GM11168 (cell line): Measurements from ENCODE around the gene USH1G.
"Not testable (repeated sequence)": the region's sequence is repeated elsewhere in the genome, so short reads cannot be mapped to it uniquely, and the experiment has no call there.

Source experiments
- in situ Hi-C: fragments of 300-500 bp; cut with MboI; formaldehyde crosslinking; loops from one replicate; pipeline ENCODE4 v1.12.0; 2022; ENCODE audit warnings: low sequenced_read_pairs; ENCODE audit not compliant: unreplicated experiment

USH1G gene

DNA sequence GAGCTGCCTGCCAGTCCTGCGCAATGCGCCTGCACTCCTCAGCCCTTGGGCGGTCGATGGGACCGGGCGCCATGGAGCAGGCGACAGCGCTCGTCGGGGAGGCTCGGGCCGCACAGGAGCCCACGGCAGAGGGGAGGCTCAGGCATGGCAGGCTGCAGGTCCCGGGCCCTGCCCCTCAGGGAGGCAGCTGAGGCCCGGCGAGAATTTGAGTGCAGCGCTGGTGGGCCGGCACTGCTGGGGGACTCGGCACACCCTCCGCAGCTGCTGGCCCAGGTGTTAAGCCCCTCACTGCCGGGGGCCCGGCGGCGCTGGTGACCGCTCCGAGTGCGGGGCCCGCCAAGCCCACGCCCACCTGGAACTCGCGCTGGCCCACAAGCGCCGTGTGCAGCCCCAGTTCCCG, 16.0 kb downstream of the USH1G start:
- in situ Hi-C loops: no loop called here

DNA sequence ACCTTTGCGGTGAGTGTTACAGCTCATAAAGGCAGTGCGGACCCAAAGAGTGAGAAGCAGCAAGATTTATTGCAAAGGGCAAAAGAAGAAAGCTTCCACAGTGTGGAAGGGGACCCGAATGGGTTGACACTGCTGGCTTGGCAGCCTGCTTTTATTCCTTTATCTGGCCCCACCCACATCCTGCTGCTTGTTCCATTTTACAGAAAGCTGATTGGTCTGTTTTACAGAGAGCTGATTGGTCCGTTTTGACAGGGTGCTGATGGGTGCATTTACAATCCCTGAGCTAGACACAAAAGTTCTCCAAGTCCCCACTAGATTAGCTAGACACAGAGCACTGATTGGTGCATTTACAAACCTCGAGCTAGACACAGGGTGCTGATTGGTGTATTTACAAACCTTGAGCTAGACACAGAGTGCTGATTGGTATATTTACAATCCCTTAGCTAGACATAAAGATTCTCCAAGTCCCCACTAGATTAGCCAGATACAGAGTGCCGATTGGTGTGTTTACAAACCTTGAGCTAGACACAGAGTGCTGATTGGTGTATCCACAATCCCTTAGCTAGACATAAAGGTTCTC, 16.8 kb downstream of the USH1G start:
- in situ Hi-C loops: not testable (repeated sequence)

DNA sequence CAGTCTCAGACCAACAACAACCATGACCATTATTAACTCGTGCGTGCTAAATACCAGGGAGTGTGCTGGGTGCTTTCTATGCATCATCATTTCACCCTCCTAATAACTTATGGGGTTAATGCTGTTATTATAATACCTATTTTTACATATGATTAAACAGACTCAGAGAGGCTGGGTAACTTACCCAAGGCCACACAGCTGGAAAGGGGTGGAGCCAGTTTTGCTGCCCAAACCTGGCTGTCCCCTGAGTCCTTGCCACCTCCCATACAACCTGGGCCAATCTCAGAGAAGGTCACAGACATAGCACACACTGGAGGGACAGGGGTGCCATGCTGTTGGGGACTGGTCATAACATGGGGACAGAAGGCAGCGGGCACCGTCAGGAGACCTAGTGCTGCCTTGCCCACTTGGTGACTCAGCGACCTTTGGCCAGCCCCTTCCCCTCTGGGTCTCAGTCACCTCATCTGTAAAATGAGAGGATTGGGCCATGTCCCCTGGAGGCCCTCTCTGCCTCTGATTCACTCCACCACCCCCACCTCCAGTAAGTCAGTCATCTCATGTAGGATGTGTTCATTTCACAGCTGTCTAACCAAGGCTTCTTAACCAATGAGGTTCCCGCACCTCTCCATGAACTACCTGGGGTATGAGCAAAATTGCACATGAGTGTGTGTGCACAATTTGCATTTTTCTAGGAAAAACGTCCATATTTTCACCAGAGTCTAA, 18.2 kb downstream of the USH1G start:
- in situ Hi-C loops: no loop called here

DNA sequence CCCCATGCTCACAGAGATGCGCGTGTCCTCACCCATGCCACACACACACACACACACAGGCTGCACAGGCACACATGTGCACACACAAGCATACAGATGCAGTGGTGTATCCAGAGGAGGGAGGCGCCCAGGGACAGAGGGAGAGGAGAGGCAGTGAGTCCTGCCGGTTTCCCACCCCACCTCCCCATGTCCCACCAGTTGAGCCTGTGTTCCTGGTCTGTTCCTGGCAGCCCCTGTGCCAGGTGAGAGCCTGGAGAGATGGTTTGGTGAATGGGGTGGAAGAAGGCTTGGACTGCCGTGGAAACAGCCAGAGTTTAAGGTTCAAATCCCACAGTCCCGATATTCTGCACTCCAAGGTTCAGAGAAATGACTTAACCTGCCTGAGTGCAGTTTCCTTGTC, 19.4 kb downstream of the USH1G start:
- in situ Hi-C loops: no loop called here

DNA sequence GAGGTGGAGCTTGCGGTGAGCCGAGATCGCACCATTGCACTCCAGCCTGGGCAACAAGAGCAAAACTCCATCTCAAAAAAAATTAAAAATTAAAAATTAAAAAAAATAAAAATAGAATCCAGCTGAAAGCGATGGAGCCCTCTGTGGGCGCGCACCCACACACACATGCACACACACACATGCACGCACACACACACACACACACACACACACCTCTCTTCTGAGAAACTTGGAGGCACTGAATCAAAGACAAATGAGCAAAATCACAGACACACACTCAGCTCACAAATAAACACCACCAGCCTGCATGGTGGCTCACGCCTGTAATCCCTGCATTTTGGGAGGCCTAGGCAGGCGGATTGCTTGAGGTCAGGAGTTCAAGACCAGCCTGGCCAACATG, 20.0 kb downstream of the USH1G start:
- in situ Hi-C loops: no loop called here

DNA sequence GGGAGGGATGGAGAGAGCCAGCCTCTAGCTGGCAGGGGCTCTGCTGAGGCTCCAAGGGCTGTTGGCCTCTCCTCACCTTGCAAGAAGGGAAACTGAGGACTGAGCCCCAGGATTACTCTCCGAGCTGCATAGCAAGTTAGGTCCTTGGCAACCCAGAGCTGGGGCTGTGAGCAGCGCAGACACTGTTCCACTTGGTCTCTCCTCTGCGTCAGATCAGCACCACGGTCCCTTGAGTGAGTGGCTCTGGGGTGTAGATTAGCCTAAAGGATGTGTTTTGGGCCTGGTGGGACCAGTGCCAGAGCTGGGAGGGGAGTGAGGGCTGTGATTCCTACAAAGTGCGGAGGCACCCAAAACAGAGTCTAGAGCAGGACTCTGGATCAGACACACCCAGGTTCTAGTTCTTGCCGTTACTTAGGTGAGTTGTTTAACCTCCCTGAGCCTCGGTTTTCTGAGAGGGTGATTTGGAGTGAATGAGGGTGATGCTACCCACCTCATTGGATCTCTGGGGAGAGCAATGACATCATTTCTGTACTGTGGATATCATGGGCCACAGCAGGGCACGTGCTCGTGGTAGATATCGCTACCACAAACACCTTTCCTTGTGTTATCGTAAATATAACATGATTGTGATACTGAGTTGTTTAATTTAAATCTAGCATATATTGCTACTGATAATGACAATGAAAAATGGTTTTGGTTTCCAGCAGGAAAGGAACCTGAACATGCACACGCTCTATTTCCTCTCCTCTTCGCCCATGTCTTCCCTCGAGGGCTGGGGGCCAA, 21.5 kb downstream of the USH1G start:
- in situ Hi-C loops: no loop called here

DNA sequence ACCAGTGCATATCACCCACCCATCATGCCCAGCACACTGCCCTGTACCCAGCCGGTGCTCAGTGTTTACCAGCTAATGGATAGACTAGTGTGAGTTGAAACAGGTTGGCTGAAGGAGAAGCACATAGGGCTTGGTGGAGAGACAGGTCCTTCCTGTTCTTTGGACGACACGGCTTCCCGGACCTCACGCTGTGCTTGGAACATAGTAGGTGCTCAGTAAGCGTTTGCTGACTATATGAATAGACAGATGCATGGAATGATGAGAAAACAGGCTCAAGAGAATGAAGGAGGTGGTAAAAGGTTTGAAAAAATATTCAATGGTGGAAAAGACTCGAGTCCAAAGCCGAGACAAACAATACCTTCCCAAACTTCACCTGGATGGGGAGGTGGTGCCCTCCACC, 22.8 kb downstream of the USH1G start:
- in situ Hi-C loops: no loop called here

DNA sequence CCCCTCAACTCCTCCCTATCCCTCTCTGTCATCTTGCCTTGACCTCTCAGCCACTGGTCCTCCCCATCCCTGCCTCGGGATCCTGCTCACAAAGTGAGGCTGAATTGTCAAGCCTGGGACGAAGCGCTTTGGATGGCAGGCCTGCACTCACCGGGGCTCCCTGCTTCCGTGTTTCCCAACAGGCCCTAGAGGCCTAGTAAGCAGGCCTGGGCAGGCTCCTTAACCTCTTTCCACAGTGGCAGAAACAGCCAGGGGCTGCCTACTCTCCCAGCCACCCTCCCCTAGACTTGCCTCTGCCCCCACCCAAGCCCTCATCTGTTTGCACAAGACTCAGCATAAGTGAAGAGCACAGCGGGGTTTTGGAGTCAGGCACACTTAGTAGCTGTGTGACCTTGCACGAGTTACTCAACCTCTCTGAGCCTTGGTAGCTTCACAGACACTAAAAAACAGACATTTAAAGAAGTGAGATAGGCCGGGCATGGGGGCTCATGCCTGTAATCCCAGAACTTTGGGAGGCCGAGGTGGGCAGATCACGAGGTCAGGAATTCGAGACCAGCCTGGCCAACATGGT, 24.6 kb downstream of the USH1G start:
- in situ Hi-C loops: no loop called here

DNA sequence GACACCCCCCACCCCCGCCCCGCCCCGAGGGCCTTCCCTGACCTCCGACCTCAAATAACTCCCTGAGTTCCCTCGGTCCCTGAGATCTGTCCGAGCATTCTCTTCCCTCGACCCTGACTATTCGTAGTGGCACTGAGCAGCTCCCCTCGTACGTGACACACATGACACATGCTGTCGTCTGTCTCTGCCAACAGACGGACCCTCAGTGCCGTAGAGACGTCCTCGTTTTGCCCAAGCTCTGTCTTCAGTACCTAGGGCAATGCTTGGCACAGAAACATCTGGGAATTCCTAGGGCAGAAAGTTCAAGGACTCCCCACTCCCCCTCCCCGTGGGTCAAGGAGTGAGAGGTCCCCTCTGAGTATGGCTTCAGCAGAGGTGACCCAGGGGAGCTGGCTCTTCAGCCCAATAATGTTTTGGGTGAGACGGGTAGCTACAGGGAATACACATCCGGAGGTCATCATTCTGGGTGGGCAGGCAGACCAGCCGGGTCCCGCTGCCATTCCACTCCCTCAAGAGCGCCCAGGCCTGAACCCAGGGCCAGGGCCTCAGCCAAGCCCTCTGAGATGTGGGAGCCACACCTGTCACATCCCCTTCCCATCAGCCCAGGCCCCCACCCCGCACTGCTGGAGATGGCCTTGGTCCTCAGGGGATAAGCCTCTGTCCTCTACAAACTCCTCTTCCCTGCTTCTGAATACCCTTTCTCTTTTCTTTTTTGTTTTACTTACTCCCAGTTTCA, 29.0 kb downstream of the USH1G start:
- in situ Hi-C loops: no loop called here

DNA sequence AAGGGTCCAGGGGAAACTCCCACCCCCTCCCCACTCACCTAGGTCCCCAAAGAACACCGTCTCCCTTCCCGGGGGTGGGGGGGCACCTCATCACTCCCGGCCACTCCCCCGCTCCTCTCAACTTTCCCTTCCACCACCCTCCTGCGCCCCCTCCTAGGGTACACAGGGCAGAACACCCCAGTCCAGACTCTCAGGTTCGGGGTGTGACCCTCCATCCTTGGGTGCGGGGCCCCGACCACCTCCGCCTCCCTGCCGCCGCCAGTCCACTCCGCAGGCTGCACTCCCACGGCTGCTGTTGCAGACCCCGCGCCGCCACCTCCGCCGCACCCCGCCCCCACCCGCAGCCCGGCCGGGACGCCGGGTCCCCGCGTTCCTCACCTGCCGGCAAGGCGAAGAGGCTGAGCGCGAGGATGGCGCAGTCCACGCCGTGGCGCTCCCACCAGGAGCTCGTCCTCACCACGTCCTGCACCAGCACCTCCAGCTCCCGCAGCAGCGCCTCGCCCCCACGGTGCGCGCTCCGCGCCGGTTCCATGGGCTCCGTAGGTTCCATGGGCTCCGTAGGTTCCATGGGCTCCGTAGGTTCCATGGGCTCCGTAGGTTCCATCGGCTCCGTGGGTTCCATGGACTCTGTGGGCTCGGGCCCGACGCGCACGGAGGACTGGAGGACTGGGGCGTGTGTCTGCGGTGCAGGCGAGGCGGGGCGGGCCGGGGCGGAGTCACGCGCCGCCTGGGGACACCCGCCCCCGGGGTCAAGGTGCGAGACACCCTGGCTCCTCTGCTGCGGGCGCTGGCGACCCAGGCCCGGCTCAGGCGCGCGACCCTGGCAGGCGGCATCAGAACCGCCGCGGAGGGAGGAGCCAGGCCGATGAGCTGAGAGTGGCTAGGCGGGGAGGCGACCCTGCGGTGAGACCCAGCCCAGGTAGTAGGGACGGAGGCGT, 29.8 kb downstream of the USH1G start, which contains the start of gene FADS6:
TSS of gene FADS6 (minus strand) at position 660 of the 938 bp plus-strand sequence. CDS start at position 622, 38 bp downstream.
- in situ Hi-C loops: no loop called here

DNA sequence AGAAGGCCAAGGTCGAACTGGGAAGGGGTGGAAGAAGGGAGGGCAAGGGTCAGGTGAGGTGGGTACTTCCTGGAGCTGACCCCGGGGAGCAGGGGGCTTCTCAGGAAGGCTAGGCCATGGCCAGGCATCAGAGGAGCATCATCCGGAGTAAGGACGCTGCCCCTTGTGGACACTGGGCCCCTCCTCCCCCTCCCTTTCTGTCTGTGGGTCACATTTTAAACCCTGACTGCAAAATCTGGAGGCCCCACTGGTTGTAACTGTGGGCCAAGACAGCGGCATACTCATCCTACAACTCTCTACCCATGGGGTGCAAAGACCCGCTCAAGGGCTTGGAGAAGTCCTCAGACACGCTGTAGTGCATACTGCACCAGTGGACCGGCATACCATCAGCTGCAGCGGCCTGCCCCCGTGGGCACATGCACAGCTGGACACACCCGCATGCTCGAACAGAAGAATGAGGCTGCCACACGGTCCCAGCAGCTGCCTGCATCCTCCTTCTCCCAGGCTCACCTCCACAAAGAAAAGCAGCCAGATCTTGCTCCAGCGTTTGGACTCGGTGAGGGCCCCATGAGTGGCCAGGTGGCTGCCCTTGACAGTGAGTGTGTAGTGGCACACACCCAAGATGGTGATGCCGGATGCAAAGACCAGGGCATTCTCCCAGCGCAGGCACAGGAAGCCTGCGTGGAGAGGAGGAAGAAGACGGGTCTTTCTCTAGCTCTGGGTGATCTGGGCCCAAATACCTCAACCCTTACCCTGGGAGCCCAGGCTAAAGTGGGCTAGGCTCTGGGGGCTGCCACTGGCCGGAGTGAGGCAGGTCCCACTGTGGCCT, 30.8 kb downstream of the USH1G start:
- in situ Hi-C loops: no loop called here

DNA sequence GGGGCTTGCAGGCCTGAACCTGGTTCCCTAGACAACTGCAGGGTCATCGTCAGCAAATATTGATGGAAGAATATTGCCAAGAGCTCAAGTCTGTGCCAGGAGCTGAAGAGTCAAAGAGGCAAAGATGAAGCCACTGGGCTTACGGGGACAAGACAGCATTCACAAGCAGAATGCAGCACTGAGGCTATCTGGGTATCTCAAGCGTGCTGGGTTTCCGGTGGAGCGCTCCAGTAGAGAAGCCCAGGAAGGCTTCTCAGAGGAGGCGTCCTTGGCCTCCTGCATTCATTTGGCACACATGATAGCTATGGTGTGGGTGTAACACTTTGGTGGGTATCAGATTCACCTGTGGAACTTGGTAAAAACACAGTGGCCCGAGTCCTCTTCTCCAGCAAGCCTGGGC, 32.5 kb downstream of the USH1G start:
- in situ Hi-C loops: no loop called here

DNA sequence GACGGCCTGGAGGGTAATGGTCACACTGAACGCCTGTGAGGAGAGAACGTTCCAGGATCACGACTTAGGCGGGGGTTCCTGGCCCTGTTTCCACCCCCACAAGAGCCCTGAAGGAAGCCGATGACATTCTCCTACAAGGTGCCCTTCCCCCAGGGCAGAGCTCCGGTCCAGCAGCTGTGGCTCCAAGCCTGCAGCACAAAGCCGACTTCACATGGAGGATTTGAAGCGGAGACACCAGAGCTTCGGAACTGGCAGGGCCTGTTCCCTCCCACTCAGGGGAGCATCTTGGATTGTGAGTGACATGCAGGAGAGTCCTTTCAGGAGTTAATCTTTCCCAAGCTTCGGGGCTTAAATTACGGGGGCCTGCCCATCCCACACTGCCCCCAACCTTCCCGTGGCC, 34.6 kb downstream of the USH1G start:
- in situ Hi-C loops: no loop called here

DNA sequence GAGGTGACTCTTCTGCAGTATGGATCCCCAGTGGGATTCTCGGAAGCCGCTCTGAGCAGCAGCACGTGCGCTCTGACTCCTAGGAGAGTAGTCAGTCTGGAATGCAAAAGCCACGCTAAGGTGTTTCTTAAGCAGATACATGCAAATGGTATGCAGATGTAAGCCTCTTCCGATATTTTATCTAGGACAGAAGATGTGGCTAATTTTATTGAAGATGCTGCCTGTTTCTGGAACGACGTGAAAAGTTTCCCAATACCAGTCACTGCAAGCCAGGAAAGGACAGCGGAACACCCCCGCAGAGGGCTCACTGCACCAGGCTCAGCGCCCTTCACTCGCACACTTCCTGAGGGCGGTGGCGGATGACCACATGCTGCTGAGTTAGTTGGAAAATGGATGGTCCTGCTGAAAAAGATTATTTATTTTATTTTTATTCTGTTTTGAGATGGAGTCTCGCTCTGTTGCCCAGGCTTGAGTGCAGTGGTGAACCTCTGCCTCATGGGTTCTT, 39.8 kb downstream of the USH1G start:
- in situ Hi-C loops: no loop called here

DNA sequence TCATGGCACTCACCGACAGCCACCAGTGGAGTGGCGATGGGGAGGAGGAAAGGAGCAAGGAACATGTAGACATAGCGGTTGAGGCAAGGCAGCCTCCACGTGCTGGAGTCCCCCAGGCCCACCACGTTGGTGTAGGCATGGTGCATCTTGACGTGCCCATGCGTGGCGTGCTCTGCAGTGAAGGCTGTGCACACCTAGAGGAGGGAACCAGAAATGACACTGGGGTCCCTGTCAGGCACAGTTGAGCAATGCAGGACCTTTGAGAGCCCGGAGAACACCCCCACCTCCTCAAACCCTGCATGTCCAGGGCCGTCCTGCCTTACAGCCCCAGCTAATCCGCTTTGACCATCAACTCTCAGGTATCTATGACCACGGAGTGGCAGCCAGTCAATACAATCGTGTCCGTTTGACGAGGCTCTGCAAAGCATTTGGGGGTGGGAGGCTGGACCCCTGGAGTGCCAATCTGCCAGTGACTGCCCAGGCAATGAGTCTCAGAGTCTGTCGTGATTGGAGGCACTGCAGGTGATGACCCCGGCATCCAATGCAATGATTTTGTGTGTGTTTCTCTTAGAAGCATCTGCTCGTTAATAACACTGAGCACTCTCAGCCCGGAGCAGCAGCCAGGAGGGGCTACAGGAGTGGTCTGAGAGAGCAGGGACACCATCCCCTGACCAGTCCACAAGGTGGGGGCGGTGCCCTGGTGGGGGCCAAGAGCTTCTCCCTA, 40.4 kb downstream of the USH1G start:
- in situ Hi-C loops: no loop called here

DNA sequence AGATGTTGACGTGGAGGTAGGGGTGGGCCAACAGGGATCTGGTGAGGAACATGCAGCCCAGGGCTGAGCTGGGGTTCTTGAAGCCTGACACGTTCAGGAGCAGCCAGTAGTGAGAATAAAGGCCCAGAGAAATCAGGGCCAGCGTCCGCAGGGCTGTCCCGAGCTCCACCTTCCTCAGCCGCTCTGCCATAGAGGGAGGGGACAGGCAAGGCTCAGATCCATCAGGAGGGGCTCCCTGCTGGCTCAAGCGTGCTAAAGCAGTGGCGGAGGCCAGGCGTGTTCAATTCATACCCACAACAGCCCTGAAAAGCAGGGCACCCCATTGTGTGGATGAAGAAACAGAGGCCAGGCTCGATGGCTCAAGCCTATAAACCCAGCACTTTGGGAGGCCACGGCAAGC, 42.0 kb downstream of the USH1G start:
- in situ Hi-C loops: no loop called here

DNA sequence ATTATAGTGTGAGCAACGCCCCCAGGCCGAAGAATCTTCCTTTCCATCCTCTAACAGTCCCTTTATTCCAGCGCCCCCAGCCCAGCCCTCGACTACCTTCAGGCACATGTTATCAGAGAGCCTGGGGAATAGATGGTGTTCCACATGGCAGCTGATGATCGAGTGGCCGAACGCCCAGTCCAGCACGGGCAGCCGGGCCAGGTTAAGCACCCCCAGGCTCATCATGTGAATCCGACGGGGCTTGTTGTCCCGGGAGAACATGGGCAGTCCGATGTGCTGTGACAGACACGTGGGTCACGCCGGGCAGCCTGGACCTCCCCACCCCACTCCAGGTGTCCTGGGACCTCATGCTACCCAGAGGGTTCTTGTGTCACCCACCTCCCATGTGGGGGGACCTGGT, 43.7 kb downstream of the USH1G start:
- in situ Hi-C loops: no loop called here

DNA sequence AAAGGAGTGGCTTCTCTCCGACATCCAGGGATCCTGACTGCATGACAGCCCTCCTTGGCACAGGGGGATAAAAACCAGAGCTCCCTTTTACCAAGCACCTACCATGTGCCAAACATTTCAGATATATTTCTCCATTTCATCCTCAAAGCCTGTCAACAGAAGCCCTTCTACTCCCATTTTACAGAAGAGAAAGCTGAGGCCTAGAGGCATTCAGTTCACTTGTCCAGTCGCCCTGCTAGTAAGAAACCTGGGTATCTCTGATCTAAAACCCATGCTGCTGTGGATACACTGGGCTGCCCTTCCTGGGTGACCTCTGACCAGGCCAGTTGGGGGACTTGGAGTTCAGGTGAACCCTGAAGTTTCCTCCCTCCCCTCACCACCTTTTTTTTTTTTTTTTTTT, 44.4 kb downstream of the USH1G start:
- in situ Hi-C loops: no loop called here
